Epithelial cell of esophagus (primary cell): Measurements from ENCODE around the gene BDKRB1.
A peak's percentile ranks its signal among the peaks of the same experiment; 100 is the strongest.

Experiments
- DNase-seq: peaks from one replicate; pipeline ENCODE4 v3.0.0; 2010; ENCODE audit warnings: low read depth
- H3K4me3 ChIP-seq: 2 replicates; pipeline ENCODE4 v1.5.1; 2011; ENCODE audit warnings: mild to moderate bottlenecking, low read length, control low read depth
- CTCF ChIP-seq: IDR thresholded peaks from 2 replicates; pipeline ENCODE4 v1.5.1; 2011; ENCODE audit warnings: low read depth, mild to moderate bottlenecking, low read length, control low read depth, inconsistent platforms; ENCODE audit not compliant: insufficient read depth; ENCODE audit errors: missing control alignments

BDKRB1 gene

GRCh38 chr14:96263347-96264199 lies 7.6 kb downstream of the BDKRB1 start:
- no peak for DNase-seq
- no peak for TF ChIP-seq CTCF
- no peak overlapping the region for H3K4me3 ChIP-seq

- no peak for TF ChIP-seq CTCF
- no peak overlapping the region for H3K4me3 ChIP-seq
- no peak for DNase-seq
These were observed 8.2 kb downstream of the BDKRB1 start for GRCh38 chr14:96264200-96264553.

GRCh38 chr14:96264853-96265252 lies 8.8 kb downstream of the BDKRB1 start:
- DNase-seq: no peak

GRCh38 chr14:96265383-96266095 lies 9.5 kb downstream of the BDKRB1 start:
- TF ChIP-seq CTCF: no peak
- no peak for DNase-seq
- no peak overlapping the region for H3K4me3 ChIP-seq

More at GRCh38 chr14:96264853-96265252, 8.8 kb downstream of the BDKRB1 start:
- no peak overlapping the region for H3K4me3 ChIP-seq
- peak; percentile 24 for TF ChIP-seq CTCF

- no peak for TF ChIP-seq CTCF
- DNase-seq: peak; percentile 96
- H3K4me3 ChIP-seq: no peak overlapping the region
These were observed 11.3 kb downstream of the BDKRB1 start for GRCh38 chr14:96267336-96267735.

- no peak overlapping the region for H3K4me3 ChIP-seq
- DNase-seq: peak; percentile 68
- TF ChIP-seq CTCF: no peak
These were observed 11.9 kb downstream of the BDKRB1 start for GRCh38 chr14:96267916-96268315.
